Amniotic epithelial cell (primary cell): ENCODE measurements around the gene CHST3.
"Not testable (repeated sequence)": the region's sequence is repeated elsewhere in the genome, so short reads cannot be mapped to it uniquely, and the experiment has no call there.

Source experiments
- DNase-seq: peaks from one replicate; pipeline ENCODE4 v3.0.0-alpha.2; 2010; ENCODE audit warnings: low read depth

CHST3 gene

GRCh38 chr10:72032409-72033162 lies 68.4 kb downstream of the CHST3 start:
- not testable (repeated sequence) for DNase-seq

DNA sequence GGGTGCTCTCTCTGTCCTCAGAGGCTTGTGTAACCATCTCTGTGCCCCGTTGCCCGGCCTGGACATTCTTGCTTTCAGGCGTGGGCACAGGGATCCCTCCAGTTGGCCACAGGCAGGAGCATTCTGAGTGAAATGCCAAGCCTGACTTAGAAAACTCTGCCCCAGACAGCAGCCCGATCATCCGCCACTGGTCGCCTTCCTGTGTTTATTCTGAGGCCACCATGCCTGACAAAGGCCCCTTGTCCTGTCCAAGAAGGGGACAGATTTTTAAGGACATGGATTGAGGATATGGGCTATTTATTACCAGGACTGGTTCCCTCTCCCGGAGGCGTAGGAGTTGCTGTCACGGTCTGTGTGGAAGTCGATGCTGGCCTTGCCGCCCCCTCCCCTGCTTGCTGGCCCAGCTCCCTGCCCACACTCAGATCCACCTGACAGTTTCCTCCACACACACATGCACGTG lies 69.9 kb downstream of the CHST3 start:
- DNase-seq: no peak

DNA sequence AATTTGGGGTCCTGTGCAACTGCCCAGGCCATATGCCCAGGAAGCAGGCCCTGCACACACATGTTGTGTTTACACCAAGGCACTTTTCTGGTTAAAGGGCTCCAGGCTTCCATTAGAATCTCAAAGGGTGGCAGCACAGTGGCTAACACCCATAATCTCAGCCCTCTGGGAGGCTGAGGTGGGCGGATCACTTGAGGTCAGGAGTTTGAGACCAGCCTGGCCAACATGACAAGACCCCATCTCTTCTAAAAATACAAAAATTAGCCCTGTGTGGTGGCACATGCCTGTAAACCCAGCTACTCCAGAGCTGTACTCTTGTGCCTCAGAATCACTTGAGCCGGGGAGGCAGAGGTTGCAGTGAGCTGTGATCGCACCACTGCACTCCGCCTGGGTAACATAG lies 70.6 kb downstream of the CHST3 start:
- no peak for DNase-seq

- no peak for DNase-seq
Observed at GRCh38 chr10:72035252-72035887, 71.2 kb downstream of the CHST3 start.

GRCh38 chr10:72037266-72037665 lies 73.1 kb downstream of the CHST3 start:
- DNase-seq: no peak

GRCh38 chr10:72037811-72038210 lies 73.6 kb downstream of the CHST3 start:
- DNase-seq: no peak

GRCh38 chr10:72038458-72039001 lies 74.3 kb downstream of the CHST3 start:
- peak; percentile 49 for DNase-seq

DNA sequence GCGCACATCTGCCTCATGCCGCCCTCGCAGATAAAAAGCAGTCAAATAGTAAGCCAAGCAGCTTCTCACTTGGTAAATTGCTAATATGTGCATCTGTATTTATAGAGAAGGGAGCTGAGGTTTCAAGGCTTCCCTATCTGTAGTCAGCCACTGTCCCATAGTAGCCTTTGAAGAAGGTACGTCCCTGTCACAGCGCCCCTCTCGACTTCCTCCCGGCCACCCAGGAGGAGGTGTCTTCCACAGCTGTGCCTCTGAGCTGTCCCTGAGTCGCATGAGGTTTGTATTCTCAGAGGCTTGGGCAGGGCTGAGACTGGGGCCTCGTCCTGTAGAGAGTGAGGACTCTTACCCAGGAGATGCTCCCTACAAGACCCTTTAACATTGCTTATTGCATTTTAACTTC lies 75.2 kb downstream of the CHST3 start:
- DNase-seq: no peak

DNA sequence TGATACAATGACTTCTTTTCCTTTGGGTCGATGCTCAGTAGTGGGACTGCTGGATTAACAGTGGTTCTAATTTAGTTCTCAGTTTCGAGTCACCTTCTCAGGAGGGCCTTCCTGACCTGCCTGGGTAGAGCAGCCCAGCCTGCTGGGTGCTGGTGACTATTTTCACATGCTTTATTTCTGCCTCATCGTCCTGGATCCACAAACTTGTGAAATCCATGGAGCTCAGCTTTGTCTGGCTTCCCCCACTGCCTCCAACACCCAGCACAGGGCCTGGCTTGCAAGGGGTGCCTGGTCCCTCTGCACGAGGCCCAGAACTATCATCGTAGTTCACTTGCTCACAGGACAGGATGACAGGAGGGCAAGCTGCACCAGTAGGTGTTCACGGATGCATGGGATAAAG lies 77.3 kb downstream of the CHST3 start:
- peak; percentile 57 for DNase-seq

DNA sequence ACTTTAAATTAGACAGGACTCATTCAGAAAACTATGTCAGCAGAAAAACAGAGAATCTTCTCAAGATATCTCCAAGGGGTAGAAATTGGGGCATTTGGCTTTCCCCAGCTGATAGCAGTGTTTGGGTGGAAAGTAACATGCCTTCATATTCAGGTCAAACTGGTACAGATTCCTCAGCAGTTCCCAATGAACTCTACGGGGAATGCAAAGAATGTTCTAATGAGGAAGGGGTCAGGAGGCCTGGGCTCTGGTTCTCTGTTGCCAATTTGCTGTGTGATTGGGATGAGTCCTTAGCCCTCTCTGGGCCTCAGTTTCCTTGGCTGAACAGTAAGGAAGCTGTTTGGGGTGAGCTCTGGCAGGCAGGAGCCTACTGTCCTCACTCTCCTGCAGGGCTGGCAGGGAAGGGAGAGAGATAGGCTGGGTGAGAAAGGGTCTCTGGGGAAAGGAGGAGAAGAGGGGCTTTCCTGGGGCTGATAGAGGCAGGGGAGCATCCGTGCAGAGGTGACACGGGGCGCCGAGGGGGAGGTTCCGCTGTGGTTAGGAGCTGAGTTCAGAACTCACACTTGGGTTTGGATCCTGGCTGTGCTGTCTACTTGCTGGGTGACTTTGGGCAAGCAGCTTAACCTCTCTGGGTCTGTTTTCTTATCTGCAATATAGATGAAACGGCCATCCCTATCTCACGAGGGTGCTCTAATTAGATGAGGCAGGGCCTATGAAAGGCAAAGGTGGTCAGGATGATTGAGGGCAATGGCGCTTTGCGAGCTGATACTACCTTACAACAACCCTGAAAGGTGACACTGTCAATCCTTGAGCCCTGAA lies 79.0 kb downstream of the CHST3 start:
- DNase-seq: no peak

DNA sequence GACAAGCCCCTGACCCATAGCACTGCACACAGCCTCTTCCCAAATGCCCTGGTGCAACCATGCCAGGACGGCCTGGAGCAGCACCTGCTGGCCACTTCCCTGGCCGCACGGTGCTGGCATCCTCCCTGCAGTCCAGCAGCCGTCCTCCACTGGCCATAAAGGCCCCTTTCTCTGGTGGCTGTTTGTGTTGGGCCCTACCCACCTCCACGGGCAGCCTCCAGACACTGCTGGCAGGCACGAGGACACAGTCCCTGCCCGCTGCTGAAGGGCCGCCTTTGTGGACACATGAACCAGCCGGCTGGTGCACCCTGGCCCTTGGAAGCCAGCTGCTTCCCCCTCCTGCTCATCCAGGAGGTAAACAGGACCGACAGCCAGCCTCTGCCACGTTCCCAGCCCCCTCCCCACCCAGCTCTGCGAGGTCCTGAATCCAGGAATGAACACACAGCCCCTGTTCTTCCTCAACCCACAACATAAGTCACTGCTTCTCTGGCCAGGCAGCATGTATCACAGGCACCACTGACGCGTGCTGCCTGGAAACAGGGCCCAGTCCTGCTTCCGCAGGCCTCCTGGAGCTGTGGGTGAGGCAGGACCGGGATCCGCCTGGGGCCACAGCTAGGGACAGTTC lies 80.3 kb downstream of the CHST3 start:
- peak; percentile 75 for DNase-seq

DNA sequence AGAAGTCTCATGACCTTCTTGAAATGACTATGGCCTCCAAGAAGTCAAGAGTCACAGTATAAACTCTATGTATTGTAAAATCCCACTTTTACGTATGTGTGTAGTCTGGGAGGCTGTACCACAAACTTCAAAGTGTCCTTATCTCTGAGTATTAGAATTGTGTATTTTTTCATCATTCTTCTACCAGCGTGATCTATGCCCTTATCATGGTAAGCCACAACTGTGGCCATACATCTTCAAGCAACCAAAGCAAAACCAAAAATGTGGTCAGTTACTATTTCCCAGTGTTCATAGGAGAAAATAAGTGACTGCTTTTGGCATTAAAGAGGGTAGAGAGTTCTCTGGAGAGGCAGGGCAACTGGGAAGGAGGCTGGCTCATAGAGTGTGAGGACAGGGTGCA lies 81.4 kb downstream of the CHST3 start:
- peak; percentile 95 for DNase-seq

DNA sequence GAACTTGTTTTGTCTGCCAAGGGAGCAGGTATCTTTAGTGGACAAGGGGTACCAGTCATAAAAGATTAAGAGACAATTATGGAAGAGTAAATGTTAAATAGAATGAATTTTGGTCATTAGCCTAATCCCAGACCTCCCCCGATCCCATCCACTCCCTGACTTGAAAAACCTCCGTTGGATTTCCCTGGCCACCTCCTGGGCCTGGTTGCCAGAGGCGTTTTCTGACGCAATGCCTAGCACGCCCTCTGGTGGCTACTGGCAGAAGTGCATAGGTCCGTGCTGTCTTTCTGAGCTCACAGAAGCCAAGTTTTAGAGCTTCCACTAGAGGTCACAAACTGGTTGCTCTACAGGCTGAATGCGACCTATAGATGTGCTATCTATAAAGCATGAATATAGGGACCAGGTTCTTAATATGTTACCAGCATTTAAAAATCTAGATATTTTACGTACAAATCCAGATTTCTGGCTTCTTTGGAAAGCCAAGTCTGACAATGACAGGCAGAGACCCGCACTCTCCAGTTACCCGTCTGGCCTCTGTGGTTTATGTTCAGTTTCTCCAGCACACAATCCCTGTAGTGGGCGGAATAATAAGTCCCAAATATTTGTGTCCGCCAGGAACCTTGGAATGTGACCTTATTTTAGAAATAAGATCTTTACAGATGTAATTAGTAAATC lies 84.4 kb downstream of the CHST3 start:
- DNase-seq: peak; percentile 86

DNA sequence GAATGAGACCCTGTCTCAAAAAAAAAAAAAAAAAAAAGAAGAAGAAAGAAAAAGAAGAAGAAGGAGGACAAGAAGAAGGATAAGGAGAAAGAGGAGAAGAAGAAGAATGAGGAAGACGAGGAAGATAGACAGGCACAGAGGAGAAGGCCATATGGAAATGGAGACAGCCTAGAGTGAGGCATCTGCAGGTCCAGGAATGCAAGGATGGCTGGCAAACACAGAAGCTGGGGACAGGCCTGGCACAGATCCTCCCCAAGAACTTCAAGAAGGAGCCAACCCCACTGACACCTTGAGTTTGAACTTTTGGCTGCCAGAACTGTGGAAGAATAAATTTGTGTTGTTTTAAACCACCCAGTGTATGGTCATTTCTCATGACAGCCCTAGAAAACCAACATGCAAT lies 85.3 kb downstream of the CHST3 start:
- no peak for DNase-seq

- peak; percentile 62 for DNase-seq
Observed at GRCh38 chr10:72049969-72050781, 86.0 kb downstream of the CHST3 start.

GRCh38 chr10:72050873-72051272 lies 86.7 kb downstream of the CHST3 start:
- DNase-seq: no peak

DNA sequence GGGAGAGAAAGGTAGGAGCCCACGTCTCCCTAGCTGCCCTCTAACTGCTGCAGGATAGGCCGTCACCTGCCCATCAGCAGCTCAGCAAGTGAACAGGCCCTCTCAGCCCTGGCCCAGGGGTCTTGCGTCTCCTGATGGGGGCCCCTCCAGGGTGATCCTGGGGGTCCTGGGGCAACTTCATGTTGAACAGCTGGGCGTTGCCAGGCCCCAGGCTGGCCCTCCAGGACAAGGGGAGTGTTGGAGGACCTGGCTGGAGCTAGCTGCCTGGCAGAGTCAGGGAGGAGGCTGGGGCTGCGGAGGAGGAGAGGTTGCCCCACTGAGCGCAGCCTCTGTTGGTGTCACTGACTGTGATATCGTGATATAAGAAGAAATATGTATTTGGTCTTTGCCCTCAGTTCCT lies 89.5 kb downstream of the CHST3 start:
- no peak for DNase-seq

DNA sequence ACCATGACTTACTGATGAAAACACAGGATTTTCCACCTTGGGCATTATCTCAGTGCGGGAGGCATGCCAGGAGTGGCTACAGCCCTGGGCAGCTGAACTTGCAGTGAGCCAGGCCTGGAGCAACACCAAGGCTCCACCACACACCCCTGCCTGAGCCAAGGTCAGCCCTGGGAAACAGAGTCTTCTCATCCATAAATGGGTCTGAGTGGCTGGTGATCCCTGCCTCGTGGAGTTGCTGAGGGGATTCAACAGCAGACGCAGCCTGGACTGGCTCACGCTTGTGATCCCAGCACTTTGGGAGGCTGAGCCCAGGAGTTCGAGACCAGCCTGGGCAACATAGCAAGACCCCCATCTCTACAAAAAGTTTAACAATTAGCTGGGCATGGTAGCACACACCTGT lies 91.9 kb downstream of the CHST3 start:
- DNase-seq: no peak

DNA sequence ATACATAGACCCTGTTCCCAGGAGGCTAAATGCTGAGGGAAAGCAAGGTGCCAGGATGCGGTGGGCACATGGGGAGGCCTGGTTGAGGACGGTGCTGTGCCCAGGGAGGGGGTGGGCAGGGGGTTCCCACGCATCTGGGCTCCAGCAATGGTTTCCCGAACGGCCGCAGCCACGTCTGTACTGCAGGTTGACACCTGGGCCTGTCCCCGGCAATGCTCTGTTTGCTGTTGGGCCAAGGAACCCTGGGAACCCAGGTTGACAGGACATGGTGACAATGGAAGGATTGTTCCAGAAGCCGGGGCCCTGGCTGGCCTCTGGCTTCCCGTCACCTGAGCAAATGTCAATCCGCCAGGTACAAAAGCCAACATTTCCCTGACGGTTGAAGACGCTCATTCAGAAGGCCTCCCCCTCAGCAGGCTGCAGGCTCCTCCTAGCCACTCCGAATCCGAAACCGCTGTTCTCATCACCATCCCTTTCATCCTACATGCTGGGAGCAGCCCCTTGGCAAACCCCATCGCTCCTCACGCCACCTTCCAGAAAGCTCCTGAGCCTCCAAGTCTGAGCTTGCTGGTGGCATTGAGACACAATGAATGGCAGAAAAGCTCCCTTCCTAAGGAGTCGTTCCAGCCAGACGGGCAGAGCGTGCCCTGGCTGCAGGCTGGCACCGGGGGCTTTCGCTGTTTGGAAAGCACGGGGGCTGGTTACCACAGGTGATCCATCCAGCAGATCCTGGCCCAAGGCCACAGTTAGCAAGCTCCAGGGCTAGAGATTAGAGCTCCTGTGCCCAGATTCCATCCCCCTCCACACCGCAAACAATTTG lies 92.9 kb downstream of the CHST3 start:
- DNase-seq: no peak
